Fibroblast of skin of abdomen (primary cell): Measurements from ENCODE around the gene GRB10. TPM values are rescaled to one million over a fixed set of nuclear protein-coding genes. Genes with fewer than 3 reads are reported as not detected.

Source experiments
- DNase-seq: peaks from one replicate; pipeline ENCODE4 v3.0.0-alpha.2; 2013
- polyA plus RNA-seq, 2 experiments: library from polyadenylated mRNA; unstranded; fragments of 120-200 nt; gene quantifications; one replicate each; pipeline ENCODE4 v1.2.1, GENCODE V29; 2013; ENCODE audit not compliant: insufficient read length in 2 of 2

GRB10 gene
- polyA plus RNA-seq (2013, experiment 1 of 2; ENCODE audit: insufficient read length): 52.8 TPM
- 52.5 TPM for polyA plus RNA-seq (2013, experiment 2 of 2; ENCODE audit: insufficient read length)

GRCh38 chr7:50782375-50783208 lies at the start of gene GRB10:
TSS of gene GRB10 (minus strand) at chr7:50782896. CDS start at chr7:50732322, 50,574 bp downstream.
- no peak for DNase-seq

- no peak for DNase-seq
These were observed 46.1 kb upstream of the GRB10 start for GRCh38 chr7:50828801-50829200.

- no peak for DNase-seq
These were observed 45.4 kb upstream of the GRB10 start for GRCh38 chr7:50828116-50828515.

DNA sequence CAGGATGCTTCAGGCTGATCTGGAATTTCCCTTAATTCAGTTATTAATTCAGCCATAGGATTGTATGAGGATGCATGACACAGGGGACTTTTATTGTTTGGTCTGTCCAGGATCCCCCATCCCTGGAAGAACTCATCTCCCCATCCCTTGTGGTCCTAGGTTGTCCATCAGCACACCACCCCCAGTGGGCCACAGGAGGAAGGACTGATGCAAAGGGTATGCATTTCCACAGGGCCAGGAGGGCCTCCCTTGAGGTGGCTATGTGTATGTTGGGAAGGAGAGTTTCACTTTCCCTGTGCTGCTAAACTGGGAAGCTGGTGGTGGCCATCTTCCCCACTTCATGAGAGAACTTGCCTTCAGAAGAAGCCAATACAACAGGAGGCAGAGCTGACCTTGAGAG lies 44.6 kb upstream of the GRB10 start:
- DNase-seq: no peak

DNA sequence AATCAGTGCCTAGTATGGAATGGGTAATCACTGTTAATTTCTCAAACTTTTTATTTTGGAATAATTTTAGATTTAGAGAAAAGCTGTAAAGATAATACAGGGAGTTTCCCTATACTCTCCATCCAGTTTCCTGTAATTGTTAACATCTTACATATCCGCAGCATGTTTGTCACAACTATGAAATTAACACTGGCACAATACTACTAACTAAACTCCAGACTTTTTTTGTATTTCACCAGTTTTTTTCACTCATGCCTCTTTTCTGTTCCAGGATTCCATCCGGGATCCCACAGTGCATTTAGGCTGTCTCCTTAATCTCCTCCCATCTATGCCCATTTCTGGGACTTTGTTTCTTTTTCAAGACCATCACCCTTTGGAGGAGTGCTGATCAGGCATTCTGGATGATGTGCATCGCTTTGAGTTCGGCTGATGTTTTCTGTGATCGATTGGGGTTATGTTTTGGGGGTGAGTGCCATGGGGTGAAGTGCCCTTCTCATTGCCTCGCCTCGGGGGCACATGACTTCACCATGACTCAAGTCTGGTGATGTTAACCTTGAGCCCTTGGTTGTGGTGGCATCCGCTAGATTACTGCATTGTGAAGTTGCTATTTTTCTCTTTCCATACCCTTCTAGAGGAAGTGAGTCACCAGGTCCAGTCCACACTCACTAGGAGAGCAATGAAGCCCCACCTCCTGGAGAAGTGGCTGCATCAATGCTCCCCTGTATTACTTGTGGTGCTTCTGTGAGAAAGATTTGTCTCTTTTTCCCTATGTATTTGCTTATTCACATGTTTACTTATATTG lies 43.9 kb upstream of the GRB10 start:
- peak; percentile 78 for DNase-seq

DNA sequence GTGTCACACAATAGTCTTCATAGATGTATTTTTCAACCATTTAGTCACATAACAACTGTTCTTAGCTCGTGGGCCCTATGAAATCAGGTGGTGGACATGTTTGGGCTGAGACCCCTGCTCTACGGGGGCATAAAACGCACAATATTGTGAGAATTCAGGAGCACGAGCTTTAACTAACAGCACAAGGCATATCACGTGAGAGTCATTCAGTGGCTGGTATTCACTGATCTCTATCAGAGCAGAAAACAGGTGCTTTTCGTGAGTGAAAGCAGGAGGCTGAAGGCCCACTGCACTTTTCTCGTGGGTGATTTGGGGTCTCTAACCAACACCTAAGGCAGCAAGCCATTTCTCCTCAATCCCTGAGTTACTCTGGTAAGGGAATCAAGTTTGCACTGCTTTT lies 42.8 kb upstream of the GRB10 start:
- no peak for DNase-seq

- DNase-seq: no peak
These were observed 42.2 kb upstream of the GRB10 start for GRCh38 chr7:50824882-50825281.

DNA sequence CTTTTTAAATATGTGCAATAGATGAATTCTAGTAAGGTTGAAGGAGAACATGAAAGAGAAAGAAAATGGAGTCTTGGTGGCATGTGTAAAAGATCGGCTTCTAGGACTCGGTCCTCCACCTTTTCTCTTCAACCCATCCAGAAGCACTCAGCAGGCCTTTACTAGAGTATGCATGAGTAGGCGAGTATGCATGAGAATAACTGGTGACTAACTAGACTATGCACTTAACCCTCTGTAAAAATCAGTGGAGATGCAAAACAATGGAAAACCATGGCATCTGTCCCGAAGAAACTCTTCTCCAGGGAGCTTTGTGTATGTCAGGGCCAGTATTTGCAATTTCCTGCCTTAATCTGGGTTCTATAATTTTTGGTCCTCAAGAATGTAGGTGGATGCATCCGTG lies 40.0 kb upstream of the GRB10 start:
- peak; percentile 16 for DNase-seq

GRCh38 chr7:50822110-50822509 lies 39.4 kb upstream of the GRB10 start:
- no peak for DNase-seq

DNA sequence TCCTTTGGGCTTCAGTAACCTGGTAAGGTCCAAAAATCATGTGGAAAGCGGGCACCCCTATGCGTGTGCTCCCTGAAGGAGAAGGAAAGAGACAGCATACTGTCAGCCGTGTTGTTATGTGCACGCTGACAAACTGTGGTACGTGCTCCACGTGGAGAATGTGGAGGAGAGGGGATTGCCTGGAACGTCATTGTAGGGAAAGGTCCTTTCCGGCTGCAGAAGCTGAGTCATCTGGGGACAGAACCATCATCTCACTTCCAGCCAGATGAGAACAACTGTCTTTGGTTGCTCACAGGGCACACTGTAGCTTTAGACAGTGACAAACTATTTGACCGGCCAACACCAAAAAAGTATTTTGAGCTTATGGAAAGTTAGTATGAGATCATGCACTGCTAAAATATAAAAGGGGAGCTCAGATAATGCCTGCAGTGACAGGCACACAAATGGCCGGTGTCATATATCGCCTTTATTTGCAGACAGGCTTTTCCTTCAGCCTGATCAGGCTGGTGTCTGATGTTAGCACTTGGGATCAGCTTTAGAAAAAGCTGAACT lies 38.8 kb upstream of the GRB10 start:
- DNase-seq: peak; percentile 13

- DNase-seq: no peak
These were observed 35.6 kb upstream of the GRB10 start for GRCh38 chr7:50818324-50818723.

DNA sequence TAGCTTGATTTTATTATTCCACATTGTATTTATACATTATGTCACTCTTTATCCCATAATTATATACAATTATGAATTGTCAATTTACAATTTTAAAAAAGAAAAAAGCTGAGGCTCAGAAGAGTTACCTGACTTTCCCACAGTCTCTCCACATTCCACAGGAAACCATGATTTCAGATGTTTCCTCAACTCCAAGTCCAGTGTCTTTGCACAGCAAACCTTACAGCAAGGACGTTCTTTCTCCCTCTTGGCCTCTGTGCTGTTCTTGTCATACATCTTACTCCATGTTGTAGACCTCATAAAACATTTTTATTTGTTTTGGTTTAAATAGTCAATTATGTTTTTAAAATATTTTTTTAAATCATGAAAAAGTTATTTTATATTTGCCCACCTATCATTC lies 34.9 kb upstream of the GRB10 start:
- no peak for DNase-seq

- no peak for DNase-seq
These were observed 32.4 kb upstream of the GRB10 start for GRCh38 chr7:50815138-50815537.

DNA sequence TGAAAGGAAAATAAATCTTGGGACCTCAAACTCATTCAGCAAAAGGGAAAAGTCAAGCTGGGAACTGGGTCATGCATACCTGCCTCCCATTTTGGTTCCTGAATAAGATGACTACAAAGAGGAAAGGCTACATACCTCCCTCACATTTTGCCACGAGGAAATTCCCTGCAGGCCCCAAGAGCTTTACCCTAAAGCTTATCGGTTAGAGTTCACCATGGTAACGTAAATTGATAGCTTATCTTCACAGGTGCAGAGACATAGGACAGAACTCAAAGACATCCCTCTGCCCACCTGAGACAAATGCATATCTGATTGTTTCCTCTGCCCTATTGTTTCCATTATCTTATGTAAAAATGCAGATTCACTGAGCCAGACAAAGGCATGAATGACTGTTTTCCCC lies 31.5 kb upstream of the GRB10 start:
- no peak for DNase-seq

GRCh38 chr7:50812841-50813475 lies 30.3 kb upstream of the GRB10 start:
- DNase-seq: peak; percentile 56

GRCh38 chr7:50812094-50812493 lies 29.4 kb upstream of the GRB10 start:
- no peak for DNase-seq

GRCh38 chr7:50808282-50808888 lies 25.7 kb upstream of the GRB10 start:
- DNase-seq: no peak

DNA sequence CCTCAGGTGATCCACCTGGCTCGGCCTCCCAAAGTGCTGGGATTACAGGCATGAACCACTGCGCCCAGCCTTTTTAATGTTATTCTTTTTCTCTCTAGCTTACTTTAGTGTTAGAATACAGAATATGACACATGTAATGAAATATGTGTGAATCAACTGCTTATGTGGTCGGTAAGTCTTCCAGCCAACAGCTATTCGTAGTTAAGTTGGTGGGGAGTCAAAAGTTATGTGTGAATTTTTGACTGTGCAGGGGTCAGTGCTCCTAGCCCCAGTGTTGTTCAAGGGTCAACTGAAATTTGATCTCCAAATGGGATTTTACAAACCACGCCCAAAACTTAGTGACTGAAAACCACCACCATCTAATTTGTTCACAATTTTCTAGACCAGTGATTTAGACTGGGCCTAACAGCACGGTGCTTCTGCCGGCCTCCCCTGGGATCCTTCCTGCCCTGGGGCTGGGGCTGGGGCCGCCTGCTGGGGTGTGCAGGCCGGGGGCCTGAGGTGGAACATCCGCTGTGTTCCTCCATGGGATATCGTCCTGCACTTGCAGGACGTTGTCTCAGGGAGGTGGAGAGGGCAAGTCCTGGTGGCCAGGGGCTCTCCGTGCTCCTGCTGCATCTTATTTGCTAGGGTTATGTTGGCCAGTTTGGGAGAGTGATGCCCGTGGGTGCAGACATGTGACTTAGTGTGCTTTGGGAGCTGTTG lies 24.5 kb upstream of the GRB10 start:
- no peak for DNase-seq

GRCh38 chr7:50806143-50806542 lies 23.4 kb upstream of the GRB10 start:
- DNase-seq: no peak

- DNase-seq: no peak
These were observed 22.9 kb upstream of the GRB10 start for GRCh38 chr7:50805447-50806125.
